Measurements from ENCODE around the gene FNIP2. TPM values are rescaled to one million over a fixed set of nuclear protein-coding genes. Genes with fewer than 3 reads are reported as not detected.

Gene FNIP2
- total RNA-seq, 1 experiment from 2014 or later: 0.56 TPM

- H3K4me2 ChIP-seq (ENCODE audit: low read depth, low read length, poor library complexity, severe bottlenecking): no peak overlapping the region
- H3K9me2 ChIP-seq (replicated peaks; ENCODE audit: insufficient read depth, low read length): no peaks in the 10 kb centered on the region
- no peak overlapping the region for H3K9ac ChIP-seq (ENCODE audit: low read length)
- H3K27ac ChIP-seq (ENCODE audit: low read length): no peak overlapping the region
- no peaks in the 10 kb centered on the region for H3K36me3 ChIP-seq (ENCODE audit: insufficient read depth, low read length)
- no peaks in the 10 kb centered on the region for H4K20me1 ChIP-seq (ENCODE audit: insufficient read depth, low read depth, low read length)
- no peak for DNase-seq
- no peaks in the 10 kb centered on the region for H3K27me3 ChIP-seq (ENCODE audit: low read length)
- no peaks in the 10 kb centered on the region for H3K79me2 ChIP-seq (ENCODE audit: low read length)
- H2AFZ ChIP-seq (ENCODE audit: low read length): no peak overlapping the region
- no peak overlapping the region for H3K4me3 ChIP-seq (ENCODE audit: low read length)
- H3K9me3 ChIP-seq (ENCODE audit: low read length): no peaks in the 10 kb centered on the region
- peaks cover 7% of the 10 kb centered on the region for H3K4me1 ChIP-seq (ENCODE audit: low read length)
Observed at GRCh38 chr4:158778712-158779111, 9.9 kb downstream of the FNIP2 start.

GRCh38 chr4:158781963-158782362 is 13.1 kb downstream of the FNIP2 start:
- Histone ChIP-seq H3K4me1 (ENCODE audit: low read length) (peaks cover 7% of the 10 kb centered on the region), H3K9me2 (replicated peaks; ENCODE audit: insufficient read depth, low read length) (no peaks in the 10 kb centered on the region), H2AFZ (ENCODE audit: low read length) (no peak overlapping the region), H3K27ac (ENCODE audit: low read length) (no peak overlapping the region), H3K36me3 (ENCODE audit: insufficient read depth, low read length) (no peaks in the 10 kb centered on the region), H3K27me3 (ENCODE audit: low read length) (no peaks in the 10 kb centered on the region), H3K79me2 (ENCODE audit: low read length) (no peaks in the 10 kb centered on the region), H4K20me1 (ENCODE audit: insufficient read depth, low read depth, low read length) (no peaks in the 10 kb centered on the region), H3K4me3 (ENCODE audit: low read length) (no peak overlapping the region), H3K4me2 (ENCODE audit: low read depth, low read length, poor library complexity, severe bottlenecking) (no peak overlapping the region), H3K9me3 (ENCODE audit: low read length) (no peaks in the 10 kb centered on the region), H3K9ac (ENCODE audit: low read length) (no peak overlapping the region)
- DNase-seq: no peak

GRCh38 chr4:158782551-158783360 is 13.9 kb downstream of the FNIP2 start:
- no peaks in the 10 kb centered on the region for H3K27me3 ChIP-seq (ENCODE audit: low read length)
- no peaks in the 10 kb centered on the region for H3K36me3 ChIP-seq (ENCODE audit: insufficient read depth, low read length)
- H3K9me2 ChIP-seq (replicated peaks; ENCODE audit: insufficient read depth, low read length): no peaks in the 10 kb centered on the region
- no peak overlapping the region for H3K27ac ChIP-seq (ENCODE audit: low read length)
- H3K4me2 ChIP-seq (ENCODE audit: low read depth, low read length, poor library complexity, severe bottlenecking): no peak overlapping the region
- H3K9ac ChIP-seq (ENCODE audit: low read length): no peak overlapping the region
- H3K9me3 ChIP-seq (ENCODE audit: low read length): no peaks in the 10 kb centered on the region
- no peaks in the 10 kb centered on the region for H3K79me2 ChIP-seq (ENCODE audit: low read length)
- DNase-seq: no peak
- H3K4me1 ChIP-seq (ENCODE audit: low read length): peaks cover 6% of the 10 kb centered on the region
- H3K4me3 ChIP-seq (ENCODE audit: low read length): no peak overlapping the region
- H4K20me1 ChIP-seq (ENCODE audit: insufficient read depth, low read depth, low read length): no peaks in the 10 kb centered on the region
- H2AFZ ChIP-seq (ENCODE audit: low read length): no peak overlapping the region

DNA sequence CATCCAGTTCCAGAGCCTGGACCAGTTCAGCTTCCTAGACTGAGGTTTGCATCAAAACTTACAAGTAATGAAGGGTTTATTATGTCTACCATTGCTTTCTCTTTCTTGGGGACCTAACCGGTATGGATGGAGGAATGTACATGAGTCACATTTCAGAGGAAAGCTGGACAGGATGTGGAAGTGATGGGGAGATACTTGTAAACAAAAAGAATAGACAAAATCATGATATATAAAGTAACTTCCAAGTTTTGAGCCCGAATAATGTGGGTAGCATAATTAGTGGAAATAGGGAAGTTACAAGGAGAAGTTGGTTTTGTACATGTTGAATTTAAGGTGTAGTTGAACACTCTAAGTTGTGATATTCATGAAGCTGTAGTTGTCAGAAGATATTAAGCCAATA is 15.0 kb downstream of the FNIP2 start:
- Histone ChIP-seq H3K27ac (ENCODE audit: low read length) (no peak overlapping the region), H3K9me3 (ENCODE audit: low read length) (no peaks in the 10 kb centered on the region), H3K4me2 (ENCODE audit: low read depth, low read length, poor library complexity, severe bottlenecking) (no peak overlapping the region), H3K36me3 (ENCODE audit: insufficient read depth, low read length) (no peaks in the 10 kb centered on the region), H3K4me1 (ENCODE audit: low read length) (no peaks in the 10 kb centered on the region), H3K9ac (ENCODE audit: low read length) (no peak overlapping the region), H2AFZ (ENCODE audit: low read length) (no peak overlapping the region), H3K9me2 (replicated peaks; ENCODE audit: insufficient read depth, low read length) (no peaks in the 10 kb centered on the region), H3K4me3 (ENCODE audit: low read length) (no peak overlapping the region), H3K27me3 (ENCODE audit: low read length) (no peaks in the 10 kb centered on the region), H4K20me1 (ENCODE audit: insufficient read depth, low read depth, low read length) (no peaks in the 10 kb centered on the region), H3K79me2 (ENCODE audit: low read length) (no peaks in the 10 kb centered on the region)
- no peak for DNase-seq

GRCh38 chr4:158785718-158786117 is 16.9 kb downstream of the FNIP2 start:
- H3K9ac ChIP-seq (ENCODE audit: low read length): no peak overlapping the region
- H3K79me2 ChIP-seq (ENCODE audit: low read length): no peaks in the 10 kb centered on the region
- no peak for DNase-seq
- no peaks in the 10 kb centered on the region for H3K9me3 ChIP-seq (ENCODE audit: low read length)
- no peak overlapping the region for H3K27ac ChIP-seq (ENCODE audit: low read length)
- no peak overlapping the region for H3K4me2 ChIP-seq (ENCODE audit: low read depth, low read length, poor library complexity, severe bottlenecking)
- no peaks in the 10 kb centered on the region for H3K27me3 ChIP-seq (ENCODE audit: low read length)
- H3K36me3 ChIP-seq (ENCODE audit: insufficient read depth, low read length): no peaks in the 10 kb centered on the region
- no peak overlapping the region for H2AFZ ChIP-seq (ENCODE audit: low read length)
- no peaks in the 10 kb centered on the region for H3K4me1 ChIP-seq (ENCODE audit: low read length)
- no peak overlapping the region for H3K4me3 ChIP-seq (ENCODE audit: low read length)
- H4K20me1 ChIP-seq (ENCODE audit: insufficient read depth, low read depth, low read length): no peaks in the 10 kb centered on the region
- H3K9me2 ChIP-seq (replicated peaks; ENCODE audit: insufficient read depth, low read length): no peaks in the 10 kb centered on the region

DNA sequence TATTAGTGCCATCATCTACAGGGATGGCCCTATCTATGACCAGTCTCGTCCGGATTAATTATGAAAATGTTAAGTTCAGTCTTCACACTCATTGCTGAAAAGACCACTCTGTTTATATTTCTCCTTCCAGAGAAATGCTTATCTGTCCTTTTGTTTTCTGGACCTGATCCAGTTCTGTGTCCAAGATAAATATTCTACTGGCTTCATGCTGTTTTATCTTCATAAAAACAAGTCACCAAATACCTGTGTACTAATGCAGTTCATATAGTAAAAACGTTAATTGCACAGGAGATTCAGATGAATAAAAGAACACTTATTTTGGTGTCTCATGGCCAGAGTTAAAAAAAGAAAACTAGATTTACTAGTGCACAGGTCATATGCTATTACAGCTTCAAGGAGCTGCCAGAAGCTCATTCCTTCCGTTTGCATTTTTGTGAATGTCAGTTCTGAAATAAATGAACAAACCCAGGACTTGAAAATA is 17.3 kb downstream of the FNIP2 start:
- no peaks in the 10 kb centered on the region for H3K79me2 ChIP-seq (ENCODE audit: low read length)
- no peaks in the 10 kb centered on the region for H3K4me1 ChIP-seq (ENCODE audit: low read length)
- no peak overlapping the region for H3K4me2 ChIP-seq (ENCODE audit: low read depth, low read length, poor library complexity, severe bottlenecking)
- no peaks in the 10 kb centered on the region for H3K27me3 ChIP-seq (ENCODE audit: low read length)
- H2AFZ ChIP-seq (ENCODE audit: low read length): no peak overlapping the region
- H3K36me3 ChIP-seq (ENCODE audit: insufficient read depth, low read length): no peaks in the 10 kb centered on the region
- H3K9me3 ChIP-seq (ENCODE audit: low read length): no peaks in the 10 kb centered on the region
- DNase-seq: no peak
- H4K20me1 ChIP-seq (ENCODE audit: insufficient read depth, low read depth, low read length): no peaks in the 10 kb centered on the region
- H3K9me2 ChIP-seq (replicated peaks; ENCODE audit: insufficient read depth, low read length): no peaks in the 10 kb centered on the region
- H3K4me3 ChIP-seq (ENCODE audit: low read length): no peak overlapping the region
- no peak overlapping the region for H3K27ac ChIP-seq (ENCODE audit: low read length)
- no peak overlapping the region for H3K9ac ChIP-seq (ENCODE audit: low read length)

GRCh38 chr4:158786955-158787354 is 18.1 kb downstream of the FNIP2 start:
- Histone ChIP-seq H3K36me3 (ENCODE audit: insufficient read depth, low read length) (no peaks in the 10 kb centered on the region), H3K4me2 (ENCODE audit: low read depth, low read length, poor library complexity, severe bottlenecking) (no peak overlapping the region), H3K27me3 (ENCODE audit: low read length) (no peaks in the 10 kb centered on the region), H3K27ac (ENCODE audit: low read length) (no peak overlapping the region), H3K4me3 (ENCODE audit: low read length) (no peak overlapping the region), H3K79me2 (ENCODE audit: low read length) (no peaks in the 10 kb centered on the region), H2AFZ (ENCODE audit: low read length) (no peak overlapping the region), H3K4me1 (ENCODE audit: low read length) (no peaks in the 10 kb centered on the region), H4K20me1 (ENCODE audit: insufficient read depth, low read depth, low read length) (no peaks in the 10 kb centered on the region), H3K9me2 (replicated peaks; ENCODE audit: insufficient read depth, low read length) (no peaks in the 10 kb centered on the region), H3K9ac (ENCODE audit: low read length) (no peak overlapping the region), H3K9me3 (ENCODE audit: low read length) (no peaks in the 10 kb centered on the region)
- no peak for DNase-seq

DNA sequence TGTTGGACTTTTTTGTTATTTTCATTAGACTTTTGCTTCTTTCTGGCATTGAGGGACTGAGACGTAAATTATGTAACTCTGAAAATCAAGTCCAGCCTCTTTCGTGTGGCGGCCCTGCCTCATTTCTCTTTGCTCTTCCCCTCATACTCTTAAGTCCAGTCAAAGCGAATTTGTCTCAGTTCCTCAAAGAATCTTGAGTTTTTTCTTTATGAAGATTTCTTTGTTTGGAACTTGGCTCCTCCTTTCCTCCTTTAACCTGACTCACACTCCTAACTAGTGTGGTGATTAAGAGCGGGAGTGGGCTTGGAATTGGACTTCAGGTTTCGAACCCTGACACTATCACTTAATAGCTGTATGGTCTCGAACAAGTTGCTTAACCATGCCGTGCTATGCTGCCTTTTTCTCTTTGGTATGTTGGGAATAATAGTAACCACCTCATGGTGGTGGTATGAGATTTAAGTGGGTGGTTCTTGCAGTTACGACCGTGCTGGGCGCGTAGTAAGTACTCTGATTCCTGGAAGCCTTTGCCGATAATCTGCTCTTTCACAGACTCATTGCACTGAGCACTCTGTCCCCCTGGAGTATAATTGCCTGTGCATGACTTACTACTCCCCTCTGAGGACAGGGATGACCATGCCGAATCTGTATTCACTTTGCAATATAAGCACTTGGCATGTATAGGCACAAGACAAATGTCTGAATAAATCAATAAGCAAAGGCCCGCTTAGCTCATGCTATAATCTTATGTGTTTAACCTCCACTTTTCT is 19.1 kb downstream of the FNIP2 start:
- Histone ChIP-seq H3K27me3 (ENCODE audit: low read length) (no peaks in the 10 kb centered on the region), H3K9me2 (replicated peaks; ENCODE audit: insufficient read depth, low read length) (no peaks in the 10 kb centered on the region), H3K27ac (ENCODE audit: low read length) (no peak overlapping the region), H3K9ac (ENCODE audit: low read length) (no peak overlapping the region), H2AFZ (ENCODE audit: low read length) (no peak overlapping the region), H3K36me3 (ENCODE audit: insufficient read depth, low read length) (no peaks in the 10 kb centered on the region), H4K20me1 (ENCODE audit: insufficient read depth, low read depth, low read length) (no peaks in the 10 kb centered on the region), H3K4me3 (ENCODE audit: low read length) (no peak overlapping the region), H3K4me1 (ENCODE audit: low read length) (no peaks in the 10 kb centered on the region), H3K9me3 (ENCODE audit: low read length) (no peaks in the 10 kb centered on the region), H3K79me2 (ENCODE audit: low read length) (no peaks in the 10 kb centered on the region), H3K4me2 (ENCODE audit: low read depth, low read length, poor library complexity, severe bottlenecking) (no peak overlapping the region)
- no peak for DNase-seq

All from Karpas-422 (cell line).